ENCODE results near the gene USH2A.

Gene USH2A

GRCh38 chr1:216123446-216124191 is 299.6 kb downstream of the USH2A start:
- no peak for DNase-seq (ENCODE audit: low spot score)

GRCh38 chr1:216119600-216119999 is 303.6 kb downstream of the USH2A start:
- no peak for DNase-seq (ENCODE audit: low spot score)

GRCh38 chr1:216114180-216114579 is 309.1 kb downstream of the USH2A start:
- no peak for DNase-seq (ENCODE audit: low spot score)

- DNase-seq (ENCODE audit: low spot score), result no peak
Observed at GRCh38 chr1:216113181-216113580, 310.1 kb downstream of the USH2A start.

- no peak for DNase-seq (ENCODE audit: low spot score)
Observed at GRCh38 chr1:216111842-216112241, 311.4 kb downstream of the USH2A start.

GRCh38 chr1:216095400-216095799 is 327.8 kb downstream of the USH2A start:
- DNase-seq (ENCODE audit: low spot score), result no peak

GRCh38 chr1:216090556-216090955 is 332.7 kb downstream of the USH2A start:
- DNase-seq (ENCODE audit: low spot score), result no peak

- DNase-seq (ENCODE audit: low spot score), result no peak
Observed at GRCh38 chr1:216086678-216087077, 336.6 kb downstream of the USH2A start.

GRCh38 chr1:216081445-216081844 is 341.8 kb downstream of the USH2A start:
- no peak for DNase-seq (ENCODE audit: low spot score)

- DNase-seq (ENCODE audit: low spot score), result no peak
Observed at GRCh38 chr1:216076751-216077150, 346.5 kb downstream of the USH2A start.

GRCh38 chr1:216075339-216075738 is 347.9 kb downstream of the USH2A start:
- no peak for DNase-seq (ENCODE audit: low spot score)

GRCh38 chr1:216073793-216074595 is 349.3 kb downstream of the USH2A start:
- no peak for DNase-seq (ENCODE audit: low spot score)

- DNase-seq (ENCODE audit: low spot score), result no peak
Observed at GRCh38 chr1:216071262-216071661, 352.0 kb downstream of the USH2A start.

- no peak for DNase-seq (ENCODE audit: low spot score)
Observed at GRCh38 chr1:216064643-216065042, 358.6 kb downstream of the USH2A start.

GRCh38 chr1:216057947-216058346 is 365.3 kb downstream of the USH2A start:
- no peak for DNase-seq (ENCODE audit: low spot score)

- DNase-seq (ENCODE audit: low spot score), result no peak
Observed at GRCh38 chr1:216057063-216057462, 366.2 kb downstream of the USH2A start.

GRCh38 chr1:216055004-216055403 is 368.2 kb downstream of the USH2A start:
- DNase-seq (ENCODE audit: low spot score), result no peak

GRCh38 chr1:216054600-216054999 is 368.6 kb downstream of the USH2A start:
- DNase-seq (ENCODE audit: low spot score), result no peak

- no peak for DNase-seq (ENCODE audit: low spot score)
Observed at GRCh38 chr1:216051071-216051470, 372.2 kb downstream of the USH2A start.

GRCh38 chr1:216049741-216050430 is 373.4 kb downstream of the USH2A start:
- no peak for DNase-seq (ENCODE audit: low spot score)

- no peak for DNase-seq (ENCODE audit: low spot score)
Observed at GRCh38 chr1:216047811-216048572, 375.3 kb downstream of the USH2A start.

GRCh38 chr1:216046336-216046735 is 376.9 kb downstream of the USH2A start:
- no peak for DNase-seq (ENCODE audit: low spot score)
